Measurements from ENCODE around the gene HLA-DOB.

HLA-DOB gene

DNA sequence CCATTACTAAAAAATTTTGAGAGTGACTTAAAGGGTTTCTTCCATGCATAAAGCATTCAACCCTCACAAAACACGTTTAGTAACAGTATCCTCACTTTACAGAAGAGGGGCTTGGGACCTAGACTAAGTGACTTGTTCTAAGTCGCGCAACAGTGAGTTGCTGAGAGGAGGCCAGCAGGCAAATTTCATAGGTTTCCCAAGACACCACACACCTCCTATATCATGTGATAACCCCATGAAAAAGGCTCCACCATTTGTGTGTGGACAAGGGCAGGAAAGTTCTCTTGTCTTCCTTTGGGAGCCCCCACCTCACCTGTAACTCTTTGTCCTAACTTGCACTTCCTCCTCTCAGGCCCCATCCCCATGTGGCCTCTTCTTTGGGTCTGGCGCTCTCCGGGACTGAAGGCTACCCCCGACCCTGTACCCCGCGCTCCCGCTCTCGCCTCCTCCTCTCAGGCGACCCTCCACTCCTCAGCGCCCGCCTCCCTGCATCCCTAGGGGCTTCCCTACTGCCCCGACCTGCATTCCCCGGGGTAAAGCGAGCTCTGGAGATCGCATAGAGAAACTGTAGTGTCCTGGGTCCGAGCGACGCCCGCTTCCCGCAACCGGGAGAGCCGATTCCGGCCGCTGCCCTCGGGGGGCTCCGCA, 26.7 kb upstream of the HLA-DOB start:
- H2BK120ac ChIP-seq (ENCODE audit: low read depth, low read length) = peak overlapping the region; percentile 75
- peak overlapping the region; percentile 15 for H4K91ac ChIP-seq (ENCODE audit: low read length)
- H3K9ac ChIP-seq (ENCODE audit: low read length) = peak overlapping the region; percentile 96
- H2BK12ac ChIP-seq (ENCODE audit: low read length in 2 of 2) = no peak overlapping the region
- H3K9me3 ChIP-seq (ENCODE audit: control insufficient read depth, low read length) = no peaks in the 10 kb centered on the region
- peak overlapping the region in 1 of 2 experiments; percentile 49 for H3K14ac ChIP-seq (ENCODE audit: low read length in 2 of 2)
- peak overlapping the region; percentile 59 to 95 for H3K4me3 ChIP-seq (ENCODE audit: insufficient read depth in 1 of 2, low read depth in 1 of 2, low read length in 2 of 2)
- no peaks in the 10 kb centered on the region for H3K27me3 ChIP-seq (ENCODE audit: control insufficient read depth in 1 of 2, insufficient read depth in 1 of 2, low read length in 2 of 2)
- peaks cover 9% of the 10 kb centered on the region for H3K79me1 ChIP-seq (replicated peaks; ENCODE audit: low read length, poor library complexity, severe bottlenecking)
- H2BK15ac ChIP-seq (ENCODE audit: low read depth, poor library complexity, severe bottlenecking) = no peak overlapping the region
- peak overlapping the region; percentile 63 for H4K8ac ChIP-seq (ENCODE audit: low read length)
- no peak overlapping the region for H2AK5ac ChIP-seq (ENCODE audit: low read length, severe bottlenecking)
- H3K4me1 ChIP-seq (ENCODE audit: control insufficient read depth, insufficient read depth, low read depth, low read length) = peaks cover 5% of the 10 kb centered on the region
- H2AFZ ChIP-seq (ENCODE audit: low read depth, low read length) = peak overlapping the region; percentile 57
- H3K4ac ChIP-seq (ENCODE audit: low read depth in 1 of 2, low read length in 2 of 2) = peak overlapping the region; percentile 55 to 71
- H2BK5ac ChIP-seq (ENCODE audit: low read depth, low read length, poor library complexity, severe bottlenecking) = no peak overlapping the region
- H3K27ac ChIP-seq (ENCODE audit: low read length, poor library complexity, severe bottlenecking) = no peak overlapping the region
- peak overlapping the region; percentile 31 to 86 for H3K18ac ChIP-seq (ENCODE audit: low read depth in 1 of 2, low read length in 2 of 2)
- peak overlapping the region in 1 of 2 experiments; percentile 46 for H3K23ac ChIP-seq (ENCODE audit: low read length in 2 of 2)
- DNase-seq = peak; percentile 7
- 9% methylated on average over 28 of the region's 28 CpGs for WGBS
- H3K4me2 ChIP-seq (ENCODE audit: low read length, poor library complexity, severe bottlenecking) = peak overlapping the region; percentile 69
- H3K36me3 ChIP-seq (ENCODE audit: control insufficient read depth in 1 of 2, insufficient read depth in 2 of 2, low read depth in 1 of 2, low read length in 2 of 2) = peaks cover 27 to 66% of the 10 kb centered on the region in 2 experiments

DNA sequence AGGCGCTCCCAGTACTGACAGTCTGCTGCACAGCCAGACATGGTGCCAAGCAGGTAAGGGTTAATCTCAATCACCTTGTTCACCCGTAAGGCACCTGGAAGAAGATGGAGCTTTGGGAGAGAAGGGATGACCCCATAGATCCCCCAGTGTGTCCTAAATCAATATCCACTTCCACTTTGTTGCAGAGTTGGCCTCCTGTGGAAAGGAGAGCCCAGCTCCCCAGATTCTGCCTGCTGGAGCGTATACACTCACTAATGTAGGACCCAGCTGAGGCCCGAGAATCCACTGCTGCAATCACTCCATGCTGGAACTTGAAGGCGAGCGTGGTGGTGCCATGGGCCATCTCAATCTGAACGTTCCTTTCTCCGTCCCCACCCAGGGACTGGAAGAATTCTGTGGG, 25.9 kb upstream of the HLA-DOB start:
- peaks cover 10% of the 10 kb centered on the region for H3K79me1 ChIP-seq (replicated peaks; ENCODE audit: low read length, poor library complexity, severe bottlenecking)
- H2BK120ac ChIP-seq (ENCODE audit: low read depth, low read length) = no peak overlapping the region
- H3K18ac ChIP-seq (ENCODE audit: low read depth in 1 of 2, low read length in 2 of 2) = no peak overlapping the region
- H3K4me2 ChIP-seq (ENCODE audit: low read length, poor library complexity, severe bottlenecking) = no peak overlapping the region
- no peak overlapping the region for H3K23ac ChIP-seq (ENCODE audit: low read length in 2 of 2)
- no peak for DNase-seq
- 95% methylated on average over 8 of the region's 8 CpGs for WGBS
- no peak overlapping the region for H3K27ac ChIP-seq (ENCODE audit: low read length, poor library complexity, severe bottlenecking)
- no peak overlapping the region for H2AK5ac ChIP-seq (ENCODE audit: low read length, severe bottlenecking)
- H3K9ac ChIP-seq (ENCODE audit: low read length) = peak overlapping the region; percentile 96
- H3K14ac ChIP-seq (ENCODE audit: low read length in 2 of 2) = no peak overlapping the region
- H4K8ac ChIP-seq (ENCODE audit: low read length) = no peak overlapping the region
- no peaks in the 10 kb centered on the region for H3K27me3 ChIP-seq (ENCODE audit: control insufficient read depth in 1 of 2, insufficient read depth in 1 of 2, low read length in 2 of 2)
- no peak overlapping the region for H2AFZ ChIP-seq (ENCODE audit: low read depth, low read length)
- H3K36me3 ChIP-seq (ENCODE audit: control insufficient read depth in 1 of 2, insufficient read depth in 2 of 2, low read depth in 1 of 2, low read length in 2 of 2) = peaks cover 22 to 58% of the 10 kb centered on the region in 2 experiments
- H3K9me3 ChIP-seq (ENCODE audit: control insufficient read depth, low read length) = no peaks in the 10 kb centered on the region
- peak overlapping the region in 1 of 2 experiments; percentile 95 for H3K4me3 ChIP-seq (ENCODE audit: insufficient read depth in 1 of 2, low read depth in 1 of 2, low read length in 2 of 2)
- no peak overlapping the region for H4K91ac ChIP-seq (ENCODE audit: low read length)
- no peak overlapping the region for H3K4ac ChIP-seq (ENCODE audit: low read depth in 1 of 2, low read length in 2 of 2)
- H2BK12ac ChIP-seq (ENCODE audit: low read length in 2 of 2) = no peak overlapping the region
- H3K4me1 ChIP-seq (ENCODE audit: control insufficient read depth, insufficient read depth, low read depth, low read length) = peaks cover 8% of the 10 kb centered on the region
- H2BK15ac ChIP-seq (ENCODE audit: low read depth, poor library complexity, severe bottlenecking) = no peak overlapping the region
- no peak overlapping the region for H2BK5ac ChIP-seq (ENCODE audit: low read depth, low read length, poor library complexity, severe bottlenecking)

DNA sequence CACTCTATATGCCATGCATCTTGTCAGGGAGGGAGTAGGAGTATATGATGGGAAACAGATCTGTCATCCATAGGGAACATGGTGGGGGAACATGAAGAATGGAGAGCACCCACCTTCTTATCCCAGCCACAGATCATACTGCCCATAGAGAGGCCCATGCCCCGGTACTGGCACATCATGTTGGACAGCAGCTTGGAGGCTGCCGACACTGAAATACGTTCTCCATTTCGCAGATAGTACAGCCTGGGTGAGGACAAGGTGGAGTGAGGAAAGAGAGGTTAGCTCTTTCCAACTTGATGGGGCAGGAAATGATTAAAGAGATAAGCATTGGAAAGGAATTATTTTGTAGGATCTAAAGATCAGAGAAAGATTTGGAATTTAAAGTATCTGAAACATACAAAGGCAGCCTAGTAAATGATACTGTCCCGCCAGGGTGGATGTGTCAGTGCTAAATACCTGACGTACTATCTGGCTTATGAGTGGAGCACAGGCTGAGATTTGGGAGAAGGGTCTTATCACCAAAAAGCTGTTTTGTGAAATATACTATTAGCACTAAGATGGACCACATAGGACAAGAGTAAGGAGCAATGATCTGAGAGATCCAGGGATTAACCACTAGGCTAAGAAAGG, 25.3 kb upstream of the HLA-DOB start:
- peaks cover 18 to 53% of the 10 kb centered on the region in 2 experiments for H3K36me3 ChIP-seq (ENCODE audit: control insufficient read depth in 1 of 2, insufficient read depth in 2 of 2, low read depth in 1 of 2, low read length in 2 of 2)
- H3K4ac ChIP-seq (ENCODE audit: low read depth in 1 of 2, low read length in 2 of 2) = no peak overlapping the region
- WGBS = 94% methylated on average over 6 of the region's 6 CpGs

DNA sequence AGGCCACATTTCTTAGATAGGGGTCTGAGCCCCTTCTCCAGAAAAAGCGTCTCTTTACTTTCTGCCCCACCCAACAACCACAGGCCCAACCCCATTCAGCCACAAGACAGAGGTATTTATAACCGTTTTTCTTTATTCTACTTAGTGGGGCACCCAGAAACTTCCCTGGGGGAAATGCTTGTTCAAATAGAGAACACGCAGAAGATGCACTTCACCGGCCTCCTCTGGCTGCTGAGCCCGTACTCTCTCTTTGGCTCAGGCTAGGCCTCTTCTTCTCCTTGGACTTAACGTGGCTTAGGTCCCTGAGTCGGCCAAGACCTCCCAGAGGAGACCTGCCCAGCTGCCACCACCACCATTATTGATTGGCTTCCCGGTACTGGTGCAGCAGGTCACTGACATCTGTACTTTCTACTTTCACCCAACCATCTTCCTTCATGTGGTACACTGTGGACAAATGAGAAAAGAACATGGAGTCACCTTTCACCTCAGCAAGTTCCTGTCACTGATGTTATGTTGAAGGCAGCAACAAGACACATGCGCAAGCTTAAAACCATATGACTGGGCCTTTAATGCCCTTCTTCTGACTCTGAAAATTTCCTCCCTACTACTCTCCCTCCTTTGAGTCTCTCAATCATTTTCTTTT, 23.9 kb upstream of the HLA-DOB start:
- no peak overlapping the region for H4K91ac ChIP-seq (ENCODE audit: low read length)
- H3K23ac ChIP-seq (ENCODE audit: low read length in 2 of 2) = no peak overlapping the region
- H3K4me1 ChIP-seq (ENCODE audit: control insufficient read depth, insufficient read depth, low read depth, low read length) = peaks cover 11% of the 10 kb centered on the region
- 94% methylated on average over 9 of the region's 9 CpGs for WGBS
- no peak overlapping the region for H2AFZ ChIP-seq (ENCODE audit: low read depth, low read length)
- no peak overlapping the region for H2BK15ac ChIP-seq (ENCODE audit: low read depth, poor library complexity, severe bottlenecking)
- no peak overlapping the region for H4K8ac ChIP-seq (ENCODE audit: low read length)
- no peak overlapping the region for H2BK5ac ChIP-seq (ENCODE audit: low read depth, low read length, poor library complexity, severe bottlenecking)
- no peak overlapping the region for H3K4me3 ChIP-seq (ENCODE audit: insufficient read depth in 1 of 2, low read depth in 1 of 2, low read length in 2 of 2)
- H2AK5ac ChIP-seq (ENCODE audit: low read length, severe bottlenecking) = no peak overlapping the region
- no peak overlapping the region for H3K4ac ChIP-seq (ENCODE audit: low read depth in 1 of 2, low read length in 2 of 2)
- H3K27me3 ChIP-seq (ENCODE audit: control insufficient read depth in 1 of 2, insufficient read depth in 1 of 2, low read length in 2 of 2) = no peaks in the 10 kb centered on the region
- no peak overlapping the region for H3K9ac ChIP-seq (ENCODE audit: low read length)
- no peak for DNase-seq
- no peak overlapping the region for H3K14ac ChIP-seq (ENCODE audit: low read length in 2 of 2)
- no peak overlapping the region for H3K18ac ChIP-seq (ENCODE audit: low read depth in 1 of 2, low read length in 2 of 2)
- no peak overlapping the region for H2BK120ac ChIP-seq (ENCODE audit: low read depth, low read length)
- H3K9me3 ChIP-seq (ENCODE audit: control insufficient read depth, low read length) = no peaks in the 10 kb centered on the region
- H2BK12ac ChIP-seq (ENCODE audit: low read length in 2 of 2) = no peak overlapping the region
- H3K36me3 ChIP-seq (ENCODE audit: control insufficient read depth in 1 of 2, insufficient read depth in 2 of 2, low read depth in 1 of 2, low read length in 2 of 2) = peaks cover 12 to 53% of the 10 kb centered on the region in 2 experiments
- H3K79me1 ChIP-seq (replicated peaks; ENCODE audit: low read length, poor library complexity, severe bottlenecking) = peaks cover 19% of the 10 kb centered on the region
- no peak overlapping the region for H3K4me2 ChIP-seq (ENCODE audit: low read length, poor library complexity, severe bottlenecking)
- H3K27ac ChIP-seq (ENCODE audit: low read length, poor library complexity, severe bottlenecking) = no peak overlapping the region

More for the DNA sequence above, 25.3 kb upstream of the HLA-DOB start:
- Histone ChIP-seq H3K4me3 (ENCODE audit: insufficient read depth in 1 of 2, low read depth in 1 of 2, low read length in 2 of 2) (no peak overlapping the region), H2BK5ac (ENCODE audit: low read depth, low read length, poor library complexity, severe bottlenecking) (no peak overlapping the region), H2AFZ (ENCODE audit: low read depth, low read length) (no peak overlapping the region), H3K4me2 (ENCODE audit: low read length, poor library complexity, severe bottlenecking) (no peak overlapping the region), H3K9me3 (ENCODE audit: control insufficient read depth, low read length) (no peaks in the 10 kb centered on the region), H2BK12ac (ENCODE audit: low read length in 2 of 2) (no peak overlapping the region), H3K27ac (ENCODE audit: low read length, poor library complexity, severe bottlenecking) (no peak overlapping the region), H3K18ac (ENCODE audit: low read depth in 1 of 2, low read length in 2 of 2) (no peak overlapping the region), H3K14ac (ENCODE audit: low read length in 2 of 2) (no peak overlapping the region), H3K79me1 (replicated peaks; ENCODE audit: low read length, poor library complexity, severe bottlenecking) (peaks cover 15% of the 10 kb centered on the region), H4K91ac (ENCODE audit: low read length) (no peak overlapping the region), H2AK5ac (ENCODE audit: low read length, severe bottlenecking) (no peak overlapping the region), H3K9ac (ENCODE audit: low read length) (peak overlapping the region; percentile 44), H3K4me1 (ENCODE audit: control insufficient read depth, insufficient read depth, low read depth, low read length) (peaks cover 11% of the 10 kb centered on the region), H4K8ac (ENCODE audit: low read length) (no peak overlapping the region), H2BK120ac (ENCODE audit: low read depth, low read length) (no peak overlapping the region), H2BK15ac (ENCODE audit: low read depth, poor library complexity, severe bottlenecking) (no peak overlapping the region), H3K23ac (ENCODE audit: low read length in 2 of 2) (no peak overlapping the region), H3K27me3 (ENCODE audit: control insufficient read depth in 1 of 2, insufficient read depth in 1 of 2, low read length in 2 of 2) (no peaks in the 10 kb centered on the region)
- DNase-seq = no peak

Data from mesenchymal stem cell (in vitro differentiated cells and primary cell).